Measurements from ENCODE around the gene INPP5A.

Gene INPP5A

DNA sequence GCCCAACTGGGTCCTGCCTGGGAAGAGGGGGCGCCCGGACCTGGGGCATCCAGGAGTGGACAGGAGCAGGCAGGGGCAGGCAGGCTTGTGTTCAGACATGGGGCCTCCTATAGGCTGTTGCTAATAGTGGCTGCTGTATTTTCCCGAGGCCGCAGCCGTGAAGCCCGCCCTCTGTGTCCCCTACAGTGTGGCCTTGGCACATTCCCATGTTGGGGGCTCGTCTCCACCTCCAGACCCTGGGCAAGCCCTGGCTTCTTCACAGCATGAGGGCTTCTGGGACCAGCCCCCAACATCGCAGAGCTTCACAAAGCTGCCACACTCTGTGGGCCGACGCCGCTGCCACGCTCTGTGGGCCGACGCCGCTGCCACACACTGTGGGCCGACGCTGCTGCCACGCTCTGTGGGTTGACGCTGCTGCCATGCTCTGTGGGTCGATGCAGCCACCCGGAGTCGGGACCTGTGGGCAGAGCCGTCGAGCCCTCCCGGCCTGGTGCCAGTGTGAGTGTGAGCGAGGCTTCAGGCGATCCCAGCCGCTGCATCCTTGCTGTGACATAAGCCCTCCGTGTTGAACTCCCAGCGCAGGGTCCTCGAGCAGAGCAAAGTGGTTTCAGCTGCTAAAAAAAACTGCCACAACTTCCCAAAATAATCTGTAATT, 109.0 kb downstream of the INPP5A start:
- intact Hi-C loops (cut with DNase I) = no loop called here
- peak in 3 of 10 donors; percentile 8 to 81 (median 79) for DNase-seq

DNA sequence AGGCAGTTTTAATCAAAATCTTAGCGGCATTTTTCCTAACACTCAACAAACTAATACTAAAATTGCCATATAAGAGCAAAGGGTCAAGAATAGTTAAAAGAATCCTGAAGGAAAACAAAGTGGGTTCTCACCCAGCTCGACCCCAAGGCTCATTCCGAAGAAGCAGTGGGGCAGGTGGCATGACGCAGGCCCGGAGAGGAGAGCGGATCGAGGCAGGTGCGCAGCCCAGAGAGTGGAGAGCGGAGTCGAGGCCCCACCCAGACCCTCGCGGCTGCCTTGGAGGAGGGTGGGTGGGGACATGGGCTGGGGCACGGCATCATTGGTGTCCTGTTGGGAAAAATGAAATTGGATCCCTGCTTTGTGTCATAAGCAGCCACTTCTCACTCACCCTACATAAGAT, 109.8 kb downstream of the INPP5A start:
- peak in 3 of 10 donors; percentile 7 to 80 (median 64) for DNase-seq
- intact Hi-C loops (cut with DNase I) = no loop called here

DNA sequence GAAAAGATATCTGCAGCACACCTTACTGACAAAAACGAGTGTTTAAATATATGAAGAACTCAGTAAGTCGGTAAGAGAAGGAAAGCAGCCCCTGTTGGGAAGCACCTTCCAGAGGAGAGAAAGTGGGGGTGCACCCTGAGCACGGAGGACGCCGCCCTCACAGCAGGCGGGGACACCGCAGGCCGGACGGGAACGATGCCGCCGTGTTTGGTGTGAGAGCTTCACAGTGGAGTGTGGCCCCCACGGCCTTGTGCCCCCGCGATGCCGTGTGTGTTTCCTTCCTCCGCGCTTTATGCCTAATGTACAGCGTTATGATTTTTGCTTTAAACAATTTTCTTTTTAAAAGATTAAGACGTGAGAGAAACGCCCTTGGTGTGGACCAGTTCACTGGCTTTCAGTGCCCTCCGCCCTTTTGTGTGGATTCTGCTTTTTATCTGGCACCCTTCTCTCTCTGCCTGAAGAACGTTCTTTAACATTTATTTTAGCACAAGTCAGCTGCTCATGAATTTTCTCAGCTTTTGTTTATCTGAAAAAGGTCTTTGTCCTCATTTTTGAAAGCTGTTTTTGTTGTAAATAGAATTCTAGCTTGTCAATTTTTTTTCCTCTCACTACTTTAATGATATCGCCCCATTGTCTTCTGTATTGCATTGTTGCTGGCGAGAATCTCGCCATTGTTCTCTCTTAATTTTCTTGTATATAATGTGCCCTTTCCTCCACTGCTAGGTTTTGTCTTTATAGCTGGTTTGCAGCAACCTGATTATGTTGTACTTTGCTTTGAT, 110.7 kb downstream of the INPP5A start:
- DNase-seq = peak in 6 of 10 donors; percentile 39 to 91 (median 72)
- intact Hi-C loops (cut with DNase I) = no loop called here

DNA sequence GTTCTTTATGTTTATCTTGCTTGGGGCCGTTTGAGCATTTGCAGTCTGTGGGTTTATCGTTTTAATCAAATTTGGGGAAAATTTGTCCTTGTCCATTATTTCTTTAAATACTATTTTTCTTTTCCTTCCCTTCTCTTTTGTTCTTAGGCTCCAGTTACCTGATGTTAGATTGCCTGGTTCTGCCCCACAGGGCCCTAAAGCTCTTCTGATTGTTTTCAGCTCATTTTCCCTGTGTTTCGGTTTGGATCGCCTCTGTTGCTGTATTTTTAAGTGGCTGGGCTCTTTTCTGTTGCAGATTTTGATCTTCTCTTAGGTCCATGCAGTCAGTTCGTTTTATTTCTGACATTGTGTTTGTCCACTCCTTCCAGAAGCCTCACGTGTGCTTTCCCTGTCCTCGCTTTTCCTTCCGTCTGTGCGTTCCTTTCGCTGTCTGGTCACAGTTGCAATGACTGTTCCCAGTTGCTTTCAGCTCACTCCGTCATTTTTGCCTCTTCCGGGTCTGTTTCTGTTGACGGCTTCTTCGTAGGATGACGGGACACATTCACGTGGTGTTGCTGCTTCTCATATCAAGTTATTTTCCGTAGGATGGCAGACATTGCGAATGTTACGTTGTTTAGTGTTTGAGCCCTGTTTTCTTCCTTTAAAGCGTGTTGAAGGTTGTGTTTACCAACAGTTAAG, 111.4 kb downstream of the INPP5A start:
- intact Hi-C loops (cut with DNase I) = no loop called here
- peak in 1 of 10 donors; percentile 81 for DNase-seq

DNA sequence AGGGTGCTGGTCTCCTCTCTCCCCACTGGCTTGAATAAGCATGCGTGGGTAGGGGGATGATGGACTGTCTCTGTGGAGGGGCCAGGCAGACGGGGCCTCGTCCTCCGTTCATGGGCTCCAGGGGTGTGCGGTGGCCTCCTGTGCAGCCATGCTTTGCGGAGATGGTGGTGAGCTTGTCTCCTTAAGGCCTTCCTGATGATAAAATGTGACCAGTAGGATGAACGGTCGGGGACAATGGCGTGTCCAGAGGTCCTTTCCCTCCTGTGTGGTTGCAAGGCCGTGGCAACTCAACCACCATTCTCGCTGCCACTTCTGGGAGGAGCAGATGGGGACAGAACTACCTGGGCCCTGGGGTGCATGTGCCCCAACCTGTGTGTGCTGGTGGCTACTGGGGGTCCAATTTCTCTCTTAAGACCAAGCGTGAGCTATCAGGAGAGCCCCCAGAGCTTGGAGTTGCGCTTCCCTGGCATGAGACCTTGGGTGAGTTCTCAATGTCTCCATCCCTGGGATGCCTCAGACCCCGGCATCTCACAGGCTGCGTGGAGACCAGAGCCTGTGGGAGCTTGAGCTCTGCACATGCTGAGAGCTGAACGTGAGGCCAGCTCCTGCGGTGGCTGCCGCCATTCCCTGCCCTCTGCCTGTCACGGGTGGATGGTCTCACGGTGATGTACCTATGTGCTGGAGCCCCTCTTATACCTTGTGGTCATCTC, 112.2 kb downstream of the INPP5A start:
- intact Hi-C loops (cut with DNase I) = loop anchor here (10.0 kb wide), 1 partner anchor 85 kb away; no protein-coding TSS in a partner anchor
- peak in 2 of 10 donors; percentile 64 to 72 for DNase-seq

DNA sequence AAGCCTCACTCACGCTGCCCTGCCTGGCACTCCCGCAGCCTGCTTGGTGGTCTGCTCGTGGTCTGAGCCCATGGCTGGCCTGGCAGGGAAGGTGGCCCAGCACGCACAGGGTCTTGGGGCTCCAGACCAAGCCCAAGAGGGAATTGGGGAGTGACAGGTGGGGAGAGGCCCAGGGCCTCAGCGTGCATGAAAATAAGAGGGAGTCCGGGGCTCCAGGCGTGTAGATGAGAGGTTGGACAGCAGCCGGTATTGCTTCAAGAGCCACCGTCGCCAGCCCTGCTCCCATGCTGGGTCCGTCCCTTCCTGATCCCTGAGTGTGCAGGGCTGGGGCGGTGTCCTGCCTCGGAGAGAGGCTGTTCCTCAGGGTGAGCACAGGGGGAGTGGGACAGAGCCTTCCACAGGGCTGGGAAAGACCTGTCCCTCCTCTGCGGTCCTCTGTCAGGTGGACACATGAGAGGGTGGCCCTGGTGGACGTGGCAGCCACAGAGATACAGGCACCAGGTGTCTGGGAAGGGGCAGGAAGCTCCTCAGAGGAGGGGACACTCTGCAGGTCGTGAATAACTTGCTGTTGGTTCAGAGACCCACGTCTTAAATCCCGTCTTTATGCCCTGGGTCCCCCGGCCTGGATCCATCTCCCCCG, 113.1 kb downstream of the INPP5A start:
- peak in 2 of 10 donors; percentile 68 to 71 for DNase-seq
- intact Hi-C loops (cut with DNase I) = loop anchor here (10.0 kb wide), 1 partner anchor 84 kb away; no protein-coding TSS in a partner anchor

DNA sequence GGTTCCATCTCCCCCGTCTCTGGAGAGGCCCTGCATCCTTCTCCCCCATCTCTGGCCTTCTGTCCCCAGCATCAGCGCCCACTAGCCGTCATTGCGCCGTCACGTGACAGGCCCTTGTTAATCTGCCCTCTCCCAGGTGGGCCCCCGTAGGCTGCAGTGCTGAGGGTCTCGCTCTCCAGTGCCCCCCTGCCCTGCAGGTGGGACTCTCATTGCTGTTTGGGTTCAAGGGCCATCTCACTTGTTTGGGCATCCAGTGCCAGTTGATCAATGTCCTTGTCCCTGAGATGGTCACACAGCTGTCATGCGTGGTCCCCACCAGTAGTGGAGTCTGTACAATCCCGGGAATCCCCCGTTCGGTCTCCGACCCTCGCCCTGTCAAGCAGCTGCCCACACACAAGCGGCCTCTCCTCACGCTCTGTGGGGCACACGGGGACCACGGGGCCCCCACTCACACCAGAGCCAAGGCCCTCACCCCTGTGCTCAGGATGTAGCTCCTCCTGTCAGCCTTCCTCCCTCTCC, 114.0 kb downstream of the INPP5A start:
- intact Hi-C loops (cut with DNase I) = loop anchor here (10.0 kb wide), 1 partner anchor 83 kb away; no protein-coding TSS in a partner anchor
- DNase-seq = peak in 2 of 10 donors; percentile 71 to 75

DNA sequence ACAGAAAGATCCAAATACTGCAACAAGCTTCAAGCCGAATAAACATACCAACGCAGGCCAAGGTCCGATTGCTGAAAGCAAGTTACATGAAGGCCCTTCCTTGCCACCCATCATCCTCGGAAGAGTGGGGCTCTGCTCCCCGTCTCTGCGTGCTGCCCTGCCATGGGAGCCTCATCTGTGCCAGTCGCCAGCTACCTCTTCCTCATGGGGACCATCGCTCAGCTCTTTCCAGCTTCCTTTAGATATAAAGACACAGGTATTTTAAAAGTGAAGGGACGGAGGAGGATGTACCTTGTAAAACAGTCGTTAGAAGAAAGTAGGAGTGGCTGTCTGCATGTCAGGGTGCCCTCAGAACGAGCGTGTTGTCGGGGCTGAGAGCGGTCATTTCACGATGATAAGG, 114.9 kb downstream of the INPP5A start:
- intact Hi-C loops (cut with DNase I) = loop anchor here (10.0 kb wide), 1 partner anchor 82 kb away; no protein-coding TSS in a partner anchor
- peak in 2 of 10 donors; percentile 57 for DNase-seq

DNA sequence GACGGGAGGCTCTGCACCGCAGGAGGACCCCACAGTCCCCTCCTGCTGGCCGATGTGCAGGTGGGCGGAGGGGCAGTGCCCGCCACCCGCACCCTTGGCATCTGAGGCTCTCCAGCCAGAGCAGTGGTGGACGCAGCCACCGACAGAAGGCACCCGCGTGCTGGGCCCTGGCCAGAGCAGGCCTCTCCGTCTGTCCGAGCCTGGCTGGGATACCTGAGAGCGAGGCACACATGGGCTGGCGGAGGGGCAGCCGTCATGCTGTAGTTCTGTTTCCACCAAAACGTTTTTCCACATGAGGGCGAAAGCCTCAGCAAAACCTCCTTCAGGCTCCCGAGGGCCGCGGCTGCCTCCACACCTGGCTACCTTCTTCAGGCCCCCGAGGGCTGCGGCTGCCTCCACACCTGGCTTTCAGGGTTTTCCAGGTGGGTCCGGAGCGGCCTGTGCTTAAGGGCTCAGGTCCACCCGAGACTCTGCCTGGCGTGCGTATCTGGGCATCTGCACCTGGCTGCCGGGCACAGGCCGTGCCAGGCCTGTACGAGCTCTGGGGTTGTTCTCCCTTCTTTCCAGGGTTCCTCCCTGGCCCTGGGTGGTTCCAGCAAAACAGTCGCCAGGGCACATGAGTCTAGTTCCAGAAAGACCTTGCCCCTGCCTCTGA, 115.5 kb downstream of the INPP5A start:
- intact Hi-C loops (cut with DNase I) = loop anchor here (10.0 kb wide), 1 partner anchor 82 kb away; no protein-coding TSS in a partner anchor

DNA sequence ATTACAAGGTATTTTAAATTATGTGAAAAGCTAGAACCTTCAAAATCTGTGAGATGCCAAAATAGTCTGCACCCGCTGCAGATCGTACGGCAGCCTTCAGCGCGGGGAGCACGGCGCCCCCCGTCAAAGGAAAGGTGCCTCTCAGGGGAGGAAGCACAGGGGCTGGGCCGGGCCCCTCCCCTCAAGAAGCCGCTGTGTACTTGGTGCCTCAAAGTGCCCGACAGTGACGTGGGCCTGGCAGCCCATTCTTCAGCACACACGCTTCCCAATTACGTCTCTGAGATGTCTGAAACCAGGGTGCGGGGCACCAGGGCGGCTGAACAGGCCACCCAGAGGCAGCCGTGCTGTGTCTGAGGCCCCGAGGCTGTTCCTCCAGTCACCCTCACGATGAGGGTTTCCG, 116.1 kb downstream of the INPP5A start:
- DNase-seq = peak in 2 of 10 donors; percentile 62 to 76
- intact Hi-C loops (cut with DNase I) = loop anchor here (1.0 to 10.0 kb wide), 2 partner anchors 81 to 135 kb away; no protein-coding TSS in a partner anchor

More for the DNA sequence above, 115.5 kb downstream of the INPP5A start:
- DNase-seq = peak in 2 of 10 donors; percentile 50 to 81

DNA sequence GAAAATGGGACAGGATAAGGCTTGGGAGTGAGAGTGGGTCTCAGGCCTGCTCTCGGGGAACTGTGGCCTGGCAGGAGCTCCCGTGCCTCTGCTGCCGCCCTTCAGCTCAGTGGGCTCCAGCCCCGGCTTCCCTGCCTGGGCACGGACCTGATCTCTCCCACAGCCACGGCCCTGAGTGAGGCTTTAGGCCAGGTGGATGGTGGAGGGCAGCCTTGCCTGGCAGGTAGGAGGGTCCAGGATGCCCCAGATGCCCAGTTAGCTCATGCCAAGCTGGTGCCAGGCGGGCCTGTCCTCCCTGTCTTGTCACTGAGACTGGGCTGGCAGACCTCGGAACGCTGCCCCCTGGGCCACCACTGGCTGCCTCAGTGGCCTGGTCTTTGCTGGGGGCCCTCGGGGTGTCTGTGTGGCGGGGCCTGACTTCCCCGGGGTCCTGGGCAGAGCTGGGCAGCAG, 116.6 kb downstream of the INPP5A start:
- intact Hi-C loops (cut with DNase I) = loop anchor here (1.0 to 10.0 kb wide), 2 partner anchors 81 to 134 kb away; no protein-coding TSS in a partner anchor
- peak in 2 of 10 donors; percentile 76 to 84 for DNase-seq

DNA sequence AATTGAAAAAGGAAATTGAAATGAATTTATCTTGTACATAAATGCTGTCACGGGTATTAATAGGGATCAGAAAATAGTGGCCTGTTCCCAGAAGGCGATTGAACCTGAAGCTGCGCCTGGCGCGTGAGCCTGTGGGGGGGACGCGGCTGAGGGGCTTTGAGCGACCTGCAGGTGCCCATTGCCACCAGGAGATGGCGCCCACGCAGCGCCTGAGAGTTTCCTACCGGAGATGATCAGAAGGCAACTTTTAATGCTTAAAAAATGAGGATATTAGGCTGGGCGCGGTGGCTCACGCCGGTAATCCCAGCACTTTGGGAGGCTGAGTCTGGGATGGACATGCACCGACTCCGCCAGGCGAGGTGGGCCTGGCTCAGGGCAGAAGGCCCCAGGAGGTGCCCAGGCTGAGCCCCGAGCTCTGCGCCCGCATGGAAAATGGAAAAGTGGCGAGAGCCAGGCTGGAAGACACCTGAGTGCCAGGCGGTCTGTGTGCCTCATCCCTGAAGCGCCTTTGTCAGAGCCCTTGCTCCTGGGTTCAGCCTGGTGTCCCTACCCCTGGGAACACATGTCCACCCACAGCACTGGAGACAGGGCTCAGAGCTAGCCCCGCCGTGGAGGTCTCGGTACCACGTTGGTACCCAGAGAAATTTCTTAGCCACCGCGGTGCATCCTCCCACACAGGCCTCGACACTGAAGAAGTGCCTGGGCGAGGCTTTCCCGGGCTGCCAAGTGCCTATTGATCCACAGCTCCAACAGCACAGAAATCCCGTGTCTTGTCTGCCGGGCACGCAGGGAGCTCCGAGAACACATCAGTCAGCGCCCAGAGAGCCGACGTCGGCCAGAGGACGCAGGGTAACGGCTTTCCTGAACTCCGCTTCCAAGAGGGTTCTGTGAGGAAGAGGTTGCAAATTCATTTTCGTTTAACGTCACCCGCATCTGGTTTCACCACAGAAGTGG, 117.4 kb downstream of the INPP5A start:
- peak; percentile 62 to 97 (median 80) for DNase-seq
- intact Hi-C loops (cut with DNase I) = loop anchor here (1.0 to 10.0 kb wide), 2 partner anchors 80 to 133 kb away; no protein-coding TSS in a partner anchor

DNA sequence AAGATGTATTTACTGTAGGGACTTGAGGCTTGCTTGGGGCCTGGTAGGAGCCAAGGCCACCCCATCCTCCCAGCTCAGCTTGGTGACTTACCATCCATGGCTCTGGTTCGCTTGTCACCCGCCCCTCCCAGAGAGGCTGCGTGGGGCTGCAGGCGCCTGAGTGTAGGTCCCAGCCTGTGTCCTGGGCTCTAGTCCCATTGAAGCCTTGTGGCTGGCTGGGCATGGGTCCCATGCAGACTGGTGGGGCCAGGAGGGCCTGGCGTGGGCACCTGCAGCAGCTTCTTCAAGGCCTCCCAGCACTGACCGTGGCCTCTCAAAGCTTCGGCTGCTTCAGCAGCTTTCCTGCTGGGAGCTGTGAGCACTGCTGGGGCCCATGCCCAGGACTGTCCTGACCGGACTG, 118.1 kb downstream of the INPP5A start:
- DNase-seq = peak in 2 of 10 donors; percentile 83 to 88
- intact Hi-C loops (cut with DNase I) = loop anchor here (10.0 kb wide), 1 partner anchor 79 kb away; no protein-coding TSS in a partner anchor

DNA sequence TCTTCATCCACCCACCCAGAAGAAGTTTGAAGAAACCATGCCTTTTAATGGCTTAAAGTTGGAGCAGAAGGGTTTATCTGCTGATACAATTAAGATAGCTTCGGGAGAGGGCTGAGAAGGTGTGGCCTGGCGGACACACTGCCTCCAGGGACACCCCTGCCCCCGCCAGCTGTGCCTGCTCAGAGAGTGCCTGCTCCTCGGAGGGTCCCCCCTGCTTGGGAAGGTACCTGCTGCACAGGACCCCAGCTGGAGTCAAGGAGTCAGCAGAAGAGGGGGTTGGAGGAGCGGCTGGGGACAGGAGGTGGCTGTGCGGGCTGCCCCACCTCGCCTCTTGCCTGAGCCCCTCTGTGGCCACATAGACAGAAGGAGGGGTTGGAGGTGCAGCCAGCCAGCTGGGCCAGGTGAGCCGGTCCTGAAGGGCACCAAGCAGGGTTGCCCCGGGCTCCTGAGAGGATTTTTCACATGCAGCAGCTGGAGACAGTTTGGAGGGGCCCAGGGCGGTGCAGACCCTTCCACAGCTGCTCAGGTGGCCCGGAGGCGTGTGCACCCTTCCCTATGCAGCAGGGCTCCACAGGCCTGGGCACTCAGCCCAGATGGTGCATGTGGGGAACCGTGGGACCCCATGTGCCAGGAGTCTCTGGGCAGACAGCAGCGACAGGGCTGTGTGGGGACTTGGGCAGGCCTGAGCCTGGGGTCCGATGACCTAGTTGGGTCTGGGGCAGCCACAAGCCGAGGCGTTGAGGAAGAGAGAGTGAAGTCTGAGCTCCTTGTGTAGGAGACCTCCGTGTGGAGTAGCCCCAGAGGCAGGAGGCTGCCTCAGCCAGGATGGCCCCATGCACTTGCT, 118.9 kb downstream of the INPP5A start:
- intact Hi-C loops (cut with DNase I) = loop anchor here (10.0 kb wide), 1 partner anchor 78 kb away; no protein-coding TSS in a partner anchor

DNA sequence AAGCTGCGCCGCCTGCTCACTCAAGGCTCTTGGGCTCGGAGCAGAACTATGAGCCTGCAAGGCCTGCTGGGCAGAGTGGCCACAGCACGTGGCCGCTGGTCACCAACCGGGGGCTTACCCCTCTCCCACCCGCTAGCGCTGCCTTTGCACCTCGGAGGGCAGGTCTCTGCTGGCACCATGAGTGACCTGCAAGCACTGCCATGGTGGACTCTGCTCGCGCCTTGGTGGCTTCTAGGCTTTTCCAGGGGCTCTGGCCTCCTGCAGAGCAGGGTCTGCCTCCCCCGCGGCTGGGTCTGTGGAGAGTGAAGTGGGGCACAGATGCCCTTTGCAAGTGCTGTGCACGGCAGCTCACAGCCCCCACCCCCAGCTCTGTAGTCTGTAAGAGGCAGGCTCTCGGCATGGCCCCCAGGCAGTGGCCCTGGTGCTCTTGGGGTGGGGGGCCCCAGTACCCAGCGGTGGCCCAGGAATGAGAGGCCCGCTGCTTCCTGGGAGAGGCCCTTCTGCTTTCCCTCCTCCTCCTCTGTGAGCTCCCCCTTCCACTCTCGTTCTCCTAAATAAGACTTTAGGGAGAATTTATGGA, 119.6 kb downstream of the INPP5A start:
- peak in 2 of 10 donors; percentile 52 to 67 for DNase-seq
- intact Hi-C loops (cut with DNase I) = loop anchor here (10.0 kb wide), 1 partner anchor 78 kb away; no protein-coding TSS in a partner anchor

More for the DNA sequence above, 118.9 kb downstream of the INPP5A start:
- DNase-seq = peak in 3 of 10 donors; percentile 53 to 82 (median 75)

DNA sequence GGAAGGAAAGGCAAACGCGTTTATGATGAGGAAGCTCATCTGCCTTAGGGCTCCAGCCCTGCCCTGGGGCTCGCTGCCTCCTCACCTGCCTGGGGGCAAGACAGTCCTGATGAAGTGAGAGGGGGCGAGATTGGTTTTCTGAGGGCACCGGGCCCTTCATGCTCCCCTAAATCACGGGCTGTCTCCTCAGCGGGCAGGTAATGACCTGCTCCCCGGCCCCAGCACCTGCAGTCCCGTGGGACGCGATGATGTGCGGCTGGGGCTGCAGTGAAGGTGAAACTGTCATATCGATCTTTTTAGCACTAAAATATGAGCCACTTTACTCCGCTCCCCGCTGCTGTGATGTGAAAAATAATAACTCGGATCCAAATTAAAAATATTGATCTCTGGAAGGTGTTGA, 120.2 kb downstream of the INPP5A start:
- intact Hi-C loops (cut with DNase I) = loop anchor here (10.0 kb wide), 1 partner anchor 77 kb away; no protein-coding TSS in a partner anchor
- DNase-seq = peak in 2 of 10 donors; percentile 32 to 46
